H1 (cell line): ENCODE results near the gene LYPD6. TPM values are rescaled to one million over a fixed set of nuclear protein-coding genes. Genes with fewer than 3 reads are reported as not detected.

Experiments used
- CHD2 ChIP-seq: IDR thresholded peaks from 2 replicates; pipeline ENCODE4 v1.6.1; 2012; ENCODE audit warnings: low read length, improper control_type of control experiment
- POLR2AphosphoS5 ChIP-seq: IDR thresholded peaks from 2 replicates; pipeline ENCODE4 v1.6.1; 2011; ENCODE audit warnings: low read depth, low read length
- polyA plus RNA-seq, 7 experiments: library from polyadenylated mRNA; depleted of rRNA in 3 of 7; stranded (reverse) in 5 of 7; unstranded in 2 of 7; fragments of >200 nt in 5 of 7; fragments of 200-250 nt in 2 of 7; gene quantifications; 1 replicate in 5 of 7; 2 replicates in 1 of 7; 4 replicates in 1 of 7; pipeline versions ENCODE4 v1.2.1 to v1.2.3, GENCODE V29; 2011 to 2013; ENCODE audit warnings: missing spikeins in 2 of 7, mixed read lengths in 2 of 7
- total RNA-seq: library from RNA; stranded (reverse); fragmentation: NEBNext Ultra II Directional; extraction: Animal tissue kit (Norgen Biotek cat#: 25700); gene quantifications from 2 replicates; pipeline ENCODE4 v1.2.1, GENCODE V29; 2021
- TF ChIP-seq, protein P1 (sequence below): fragments of 300-600 bp; sonication (generic); IDR thresholded peaks from 2 replicates; pipeline ENCODE4 v1.7.1; 2012; ENCODE audit warnings: low read length, moderate library complexity, mild to moderate bottlenecking, inconsistent platforms; ENCODE audit not compliant: insufficient replicate concordance
- TF ChIP-seq, protein P2 (sequence below): IDR thresholded peaks from 2 replicates; pipeline ENCODE4 v1.6.1; 2012; ENCODE audit warnings: low read length, inconsistent platforms
- TF ChIP-seq, protein P3 (sequence below): IDR thresholded peaks from 2 replicates; pipeline ENCODE4 v1.6.1; 2012; ENCODE audit warnings: inconsistent platforms

Gene LYPD6
- total and polyA plus RNA-seq, 2 of the 8 experiments (the other 6 are each of a cell fraction or from before 2014, with no cell fraction given), result 5.6 to 8.9 TPM

DNA sequence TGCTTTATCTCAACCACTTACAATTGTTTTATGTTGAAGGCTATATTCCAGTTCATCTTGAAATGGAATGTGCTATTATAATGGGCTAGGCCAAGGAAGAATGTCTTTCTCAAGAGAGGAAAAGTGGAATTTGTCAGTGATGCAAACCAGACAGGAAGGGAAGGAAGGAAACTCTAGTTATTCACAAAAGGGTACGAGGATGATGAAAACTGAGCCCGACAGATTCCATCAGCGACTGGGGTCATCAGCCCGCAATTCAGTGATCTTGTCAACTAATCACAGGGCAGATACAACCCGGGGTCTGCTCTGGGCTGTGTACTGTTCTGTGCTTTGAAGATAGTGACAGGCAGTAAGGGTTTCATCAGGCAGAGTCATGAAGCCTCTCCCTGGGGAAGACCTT, 23.4 kb upstream of the LYPD6 start (continued):
- TF ChIP-seq, protein P1, sequence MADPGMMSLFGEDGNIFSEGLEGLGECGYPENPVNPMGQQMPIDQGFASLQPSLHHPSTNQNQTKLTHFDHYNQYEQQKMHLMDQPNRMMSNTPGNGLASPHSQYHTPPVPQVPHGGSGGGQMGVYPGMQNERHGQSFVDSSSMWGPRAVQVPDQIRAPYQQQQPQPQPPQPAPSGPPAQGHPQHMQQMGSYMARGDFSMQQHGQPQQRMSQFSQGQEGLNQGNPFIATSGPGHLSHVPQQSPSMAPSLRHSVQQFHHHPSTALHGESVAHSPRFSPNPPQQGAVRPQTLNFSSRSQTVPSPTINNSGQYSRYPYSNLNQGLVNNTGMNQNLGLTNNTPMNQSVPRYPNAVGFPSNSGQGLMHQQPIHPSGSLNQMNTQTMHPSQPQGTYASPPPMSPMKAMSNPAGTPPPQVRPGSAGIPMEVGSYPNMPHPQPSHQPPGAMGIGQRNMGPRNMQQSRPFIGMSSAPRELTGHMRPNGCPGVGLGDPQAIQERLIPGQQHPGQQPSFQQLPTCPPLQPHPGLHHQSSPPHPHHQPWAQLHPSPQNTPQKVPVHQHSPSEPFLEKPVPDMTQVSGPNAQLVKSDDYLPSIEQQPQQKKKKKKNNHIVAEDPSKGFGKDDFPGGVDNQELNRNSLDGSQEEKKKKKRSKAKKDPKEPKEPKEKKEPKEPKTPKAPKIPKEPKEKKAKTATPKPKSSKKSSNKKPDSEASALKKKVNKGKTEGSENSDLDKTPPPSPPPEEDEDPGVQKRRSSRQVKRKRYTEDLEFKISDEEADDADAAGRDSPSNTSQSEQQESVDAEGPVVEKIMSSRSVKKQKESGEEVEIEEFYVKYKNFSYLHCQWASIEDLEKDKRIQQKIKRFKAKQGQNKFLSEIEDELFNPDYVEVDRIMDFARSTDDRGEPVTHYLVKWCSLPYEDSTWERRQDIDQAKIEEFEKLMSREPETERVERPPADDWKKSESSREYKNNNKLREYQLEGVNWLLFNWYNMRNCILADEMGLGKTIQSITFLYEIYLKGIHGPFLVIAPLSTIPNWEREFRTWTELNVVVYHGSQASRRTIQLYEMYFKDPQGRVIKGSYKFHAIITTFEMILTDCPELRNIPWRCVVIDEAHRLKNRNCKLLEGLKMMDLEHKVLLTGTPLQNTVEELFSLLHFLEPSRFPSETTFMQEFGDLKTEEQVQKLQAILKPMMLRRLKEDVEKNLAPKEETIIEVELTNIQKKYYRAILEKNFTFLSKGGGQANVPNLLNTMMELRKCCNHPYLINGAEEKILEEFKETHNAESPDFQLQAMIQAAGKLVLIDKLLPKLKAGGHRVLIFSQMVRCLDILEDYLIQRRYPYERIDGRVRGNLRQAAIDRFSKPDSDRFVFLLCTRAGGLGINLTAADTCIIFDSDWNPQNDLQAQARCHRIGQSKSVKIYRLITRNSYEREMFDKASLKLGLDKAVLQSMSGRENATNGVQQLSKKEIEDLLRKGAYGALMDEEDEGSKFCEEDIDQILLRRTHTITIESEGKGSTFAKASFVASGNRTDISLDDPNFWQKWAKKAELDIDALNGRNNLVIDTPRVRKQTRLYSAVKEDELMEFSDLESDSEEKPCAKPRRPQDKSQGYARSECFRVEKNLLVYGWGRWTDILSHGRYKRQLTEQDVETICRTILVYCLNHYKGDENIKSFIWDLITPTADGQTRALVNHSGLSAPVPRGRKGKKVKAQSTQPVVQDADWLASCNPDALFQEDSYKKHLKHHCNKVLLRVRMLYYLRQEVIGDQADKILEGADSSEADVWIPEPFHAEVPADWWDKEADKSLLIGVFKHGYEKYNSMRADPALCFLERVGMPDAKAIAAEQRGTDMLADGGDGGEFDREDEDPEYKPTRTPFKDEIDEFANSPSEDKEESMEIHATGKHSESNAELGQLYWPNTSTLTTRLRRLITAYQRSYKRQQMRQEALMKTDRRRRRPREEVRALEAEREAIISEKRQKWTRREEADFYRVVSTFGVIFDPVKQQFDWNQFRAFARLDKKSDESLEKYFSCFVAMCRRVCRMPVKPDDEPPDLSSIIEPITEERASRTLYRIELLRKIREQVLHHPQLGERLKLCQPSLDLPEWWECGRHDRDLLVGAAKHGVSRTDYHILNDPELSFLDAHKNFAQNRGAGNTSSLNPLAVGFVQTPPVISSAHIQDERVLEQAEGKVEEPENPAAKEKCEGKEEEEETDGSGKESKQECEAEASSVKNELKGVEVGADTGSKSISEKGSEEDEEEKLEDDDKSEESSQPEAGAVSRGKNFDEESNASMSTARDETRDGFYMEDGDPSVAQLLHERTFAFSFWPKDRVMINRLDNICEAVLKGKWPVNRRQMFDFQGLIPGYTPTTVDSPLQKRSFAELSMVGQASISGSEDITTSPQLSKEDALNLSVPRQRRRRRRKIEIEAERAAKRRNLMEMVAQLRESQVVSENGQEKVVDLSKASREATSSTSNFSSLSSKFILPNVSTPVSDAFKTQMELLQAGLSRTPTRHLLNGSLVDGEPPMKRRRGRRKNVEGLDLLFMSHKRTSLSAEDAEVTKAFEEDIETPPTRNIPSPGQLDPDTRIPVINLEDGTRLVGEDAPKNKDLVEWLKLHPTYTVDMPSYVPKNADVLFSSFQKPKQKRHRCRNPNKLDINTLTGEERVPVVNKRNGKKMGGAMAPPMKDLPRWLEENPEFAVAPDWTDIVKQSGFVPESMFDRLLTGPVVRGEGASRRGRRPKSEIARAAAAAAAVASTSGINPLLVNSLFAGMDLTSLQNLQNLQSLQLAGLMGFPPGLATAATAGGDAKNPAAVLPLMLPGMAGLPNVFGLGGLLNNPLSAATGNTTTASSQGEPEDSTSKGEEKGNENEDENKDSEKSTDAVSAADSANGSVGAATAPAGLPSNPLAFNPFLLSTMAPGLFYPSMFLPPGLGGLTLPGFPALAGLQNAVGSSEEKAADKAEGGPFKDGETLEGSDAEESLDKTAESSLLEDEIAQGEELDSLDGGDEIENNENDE, result no peak
- TF ChIP-seq CHD2 (no peak), POLR2AphosphoS5 (no peak)
- TF ChIP-seq, protein P2, sequence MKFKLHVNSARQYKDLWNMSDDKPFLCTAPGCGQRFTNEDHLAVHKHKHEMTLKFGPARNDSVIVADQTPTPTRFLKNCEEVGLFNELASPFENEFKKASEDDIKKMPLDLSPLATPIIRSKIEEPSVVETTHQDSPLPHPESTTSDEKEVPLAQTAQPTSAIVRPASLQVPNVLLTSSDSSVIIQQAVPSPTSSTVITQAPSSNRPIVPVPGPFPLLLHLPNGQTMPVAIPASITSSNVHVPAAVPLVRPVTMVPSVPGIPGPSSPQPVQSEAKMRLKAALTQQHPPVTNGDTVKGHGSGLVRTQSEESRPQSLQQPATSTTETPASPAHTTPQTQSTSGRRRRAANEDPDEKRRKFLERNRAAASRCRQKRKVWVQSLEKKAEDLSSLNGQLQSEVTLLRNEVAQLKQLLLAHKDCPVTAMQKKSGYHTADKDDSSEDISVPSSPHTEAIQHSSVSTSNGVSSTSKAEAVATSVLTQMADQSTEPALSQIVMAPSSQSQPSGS, result no peak
- TF ChIP-seq, protein P3, sequence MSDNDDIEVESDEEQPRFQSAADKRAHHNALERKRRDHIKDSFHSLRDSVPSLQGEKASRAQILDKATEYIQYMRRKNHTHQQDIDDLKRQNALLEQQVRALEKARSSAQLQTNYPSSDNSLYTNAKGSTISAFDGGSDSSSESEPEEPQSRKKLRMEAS, result no peak
